Osteocyte (in vitro differentiated cells): Measurements from ENCODE around the gene SNCB. TPM values are rescaled to one million over a fixed set of nuclear protein-coding genes. Genes with fewer than 3 reads are reported as not detected.

ENCODE experiments used
- DNase-seq: peaks from one replicate; pipeline ENCODE4 v3.0.0; 2021; ENCODE audit warnings: mixed read lengths; ENCODE audit not compliant: unreplicated experiment; ENCODE audit errors: extremely low spot score
- H3K27ac Mint-ChIP-seq: one replicate; pipeline ENCODE4 v1.8.0; 2021; ENCODE audit warnings: mild to moderate bottlenecking, mixed read lengths; ENCODE audit not compliant: unreplicated experiment
- H3K27me3 Mint-ChIP-seq: one replicate; pipeline ENCODE4 v1.8.0; 2021; ENCODE audit warnings: mixed read lengths; ENCODE audit not compliant: unreplicated experiment
- H3K36me3 Mint-ChIP-seq: one replicate; pipeline ENCODE4 v1.8.0; 2021; ENCODE audit warnings: mixed read lengths; ENCODE audit not compliant: unreplicated experiment
- H3K4me1 Mint-ChIP-seq: one replicate; pipeline ENCODE4 v1.8.0; 2021; ENCODE audit warnings: mixed read lengths; ENCODE audit not compliant: unreplicated experiment
- H3K4me3 Mint-ChIP-seq: one replicate; pipeline ENCODE4 v1.8.0; 2021; ENCODE audit warnings: mild to moderate bottlenecking, moderate library complexity, mixed read lengths; ENCODE audit not compliant: unreplicated experiment
- H3K9me3 Mint-ChIP-seq: one replicate; pipeline ENCODE4 v1.8.0; 2021; ENCODE audit warnings: mixed read lengths; ENCODE audit not compliant: unreplicated experiment
- total RNA-seq: library from RNA; stranded (reverse); gene quantifications from 2 replicates; pipeline ENCODE4 v1.2.1, GENCODE V29; 2021
- TF ChIP-seq, protein P1 (sequence below): fragments of 200-600 bp; sonication (generic); IDR thresholded peaks from 2 replicates; pipeline ENCODE4 v1.5.0; 2021; ENCODE audit warnings: antibody characterized with exemption, mild to moderate bottlenecking, moderate library complexity

Gene SNCB
- total RNA-seq, 1 donor from 2014 or later = not detected

DNA sequence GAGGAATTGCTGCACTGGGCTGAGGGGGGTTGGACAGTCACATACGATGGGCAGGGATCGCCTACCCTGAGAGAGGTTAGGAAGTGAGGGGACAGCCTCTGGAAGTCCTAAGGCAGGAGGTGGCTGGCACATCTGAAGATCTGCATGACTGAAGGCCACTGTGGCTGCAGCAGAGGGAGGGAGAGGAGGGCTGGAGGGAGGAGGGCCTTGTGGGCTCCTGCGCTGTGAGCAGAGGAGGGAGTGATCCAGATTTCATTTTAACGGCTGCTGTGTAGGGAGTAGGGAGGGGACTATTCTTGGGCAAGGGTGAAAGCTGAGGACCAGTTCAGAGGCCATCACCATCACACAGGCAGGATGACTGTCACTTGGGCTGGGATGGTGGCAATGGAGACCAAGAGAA is 7.2 kb upstream of the SNCB start:
- no peaks in the 10 kb centered on the region for H3K4me1 Mint-ChIP-seq
- H3K9me3 Mint-ChIP-seq = no peaks in the 10 kb centered on the region
- DNase-seq = no peak
- TF ChIP-seq, protein P1, sequence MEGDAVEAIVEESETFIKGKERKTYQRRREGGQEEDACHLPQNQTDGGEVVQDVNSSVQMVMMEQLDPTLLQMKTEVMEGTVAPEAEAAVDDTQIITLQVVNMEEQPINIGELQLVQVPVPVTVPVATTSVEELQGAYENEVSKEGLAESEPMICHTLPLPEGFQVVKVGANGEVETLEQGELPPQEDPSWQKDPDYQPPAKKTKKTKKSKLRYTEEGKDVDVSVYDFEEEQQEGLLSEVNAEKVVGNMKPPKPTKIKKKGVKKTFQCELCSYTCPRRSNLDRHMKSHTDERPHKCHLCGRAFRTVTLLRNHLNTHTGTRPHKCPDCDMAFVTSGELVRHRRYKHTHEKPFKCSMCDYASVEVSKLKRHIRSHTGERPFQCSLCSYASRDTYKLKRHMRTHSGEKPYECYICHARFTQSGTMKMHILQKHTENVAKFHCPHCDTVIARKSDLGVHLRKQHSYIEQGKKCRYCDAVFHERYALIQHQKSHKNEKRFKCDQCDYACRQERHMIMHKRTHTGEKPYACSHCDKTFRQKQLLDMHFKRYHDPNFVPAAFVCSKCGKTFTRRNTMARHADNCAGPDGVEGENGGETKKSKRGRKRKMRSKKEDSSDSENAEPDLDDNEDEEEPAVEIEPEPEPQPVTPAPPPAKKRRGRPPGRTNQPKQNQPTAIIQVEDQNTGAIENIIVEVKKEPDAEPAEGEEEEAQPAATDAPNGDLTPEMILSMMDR = no peak
- H3K27ac Mint-ChIP-seq = no peak overlapping the region
- H3K4me3 Mint-ChIP-seq = no peak overlapping the region
- H3K36me3 Mint-ChIP-seq = peaks cover 2% of the 10 kb centered on the region
- H3K27me3 Mint-ChIP-seq = peaks cover 51% of the 10 kb centered on the region

- no peak overlapping the region for H3K4me3 Mint-ChIP-seq
- H3K9me3 Mint-ChIP-seq = no peaks in the 10 kb centered on the region
- no peaks in the 10 kb centered on the region for H3K4me1 Mint-ChIP-seq
- peaks cover 59% of the 10 kb centered on the region for H3K27me3 Mint-ChIP-seq
- TF ChIP-seq, protein P1 = no peak
- peaks cover 2% of the 10 kb centered on the region for H3K36me3 Mint-ChIP-seq
- DNase-seq = no peak
- H3K27ac Mint-ChIP-seq = no peak overlapping the region
Observed at GRCh38 chr5:176636426-176636825, 6.1 kb upstream of the SNCB start.

GRCh38 chr5:176633598-176633997 is 3.3 kb upstream of the SNCB start:
- Mint-ChIP-seq H3K27me3 (peaks cover 76% of the 10 kb centered on the region), H3K4me1 (peaks cover 11% of the 10 kb centered on the region), H3K9me3 (no peaks in the 10 kb centered on the region), H3K27ac (no peak overlapping the region), H3K36me3 (peaks cover 2% of the 10 kb centered on the region), H3K4me3 (no peak overlapping the region)
- TF ChIP-seq, protein P1 = no peak
- DNase-seq = no peak

- no peak overlapping the region for H3K4me3 Mint-ChIP-seq
- no peak for DNase-seq
- H3K27ac Mint-ChIP-seq = no peak overlapping the region
- peaks cover 11% of the 10 kb centered on the region for H3K4me1 Mint-ChIP-seq
- H3K27me3 Mint-ChIP-seq = peaks cover 79% of the 10 kb centered on the region
- TF ChIP-seq, protein P1 = no peak
- no peaks in the 10 kb centered on the region for H3K9me3 Mint-ChIP-seq
- H3K36me3 Mint-ChIP-seq = peaks cover 2% of the 10 kb centered on the region
Observed at GRCh38 chr5:176632745-176633144, 2.4 kb upstream of the SNCB start.

DNA sequence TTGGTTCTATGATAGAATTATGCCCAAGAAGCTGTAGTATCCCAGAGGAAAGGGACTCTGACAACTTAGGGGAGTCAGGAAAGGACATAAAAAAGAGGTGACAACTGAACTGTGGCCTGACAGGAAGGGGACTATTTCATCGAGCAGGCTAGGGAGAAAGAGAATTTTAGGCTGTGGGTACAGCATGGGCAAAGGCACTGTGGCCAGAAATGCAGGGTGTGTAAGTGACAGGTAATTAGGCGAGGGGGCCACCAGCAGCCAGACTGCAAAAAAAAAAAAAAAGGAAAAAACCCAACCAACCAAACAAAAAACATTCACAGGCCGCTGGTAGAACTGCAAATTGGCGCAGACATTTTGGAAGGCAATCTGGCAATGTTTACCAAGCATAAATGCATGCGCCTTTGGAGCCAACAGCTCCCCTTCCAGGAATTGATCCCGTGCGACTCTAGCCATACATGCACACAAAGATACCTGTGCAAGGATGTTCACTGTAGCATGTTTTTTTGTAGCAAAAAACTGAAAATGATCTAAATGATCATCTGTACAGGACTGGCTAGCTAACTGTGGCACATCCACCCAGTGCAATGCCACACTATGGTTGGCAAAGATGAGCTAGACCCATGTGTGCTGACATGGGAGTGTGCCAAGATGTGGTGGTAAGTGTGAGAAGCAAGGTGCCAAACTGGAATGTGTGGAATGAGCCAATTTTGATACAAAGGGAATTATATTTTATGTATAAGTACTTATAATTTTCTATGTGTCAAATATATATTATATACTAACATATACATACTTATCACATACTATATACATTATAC is 1.3 kb upstream of the SNCB start:
- Mint-ChIP-seq H3K36me3 (peaks cover 2% of the 10 kb centered on the region), H3K9me3 (no peaks in the 10 kb centered on the region), H3K4me1 (peaks cover 11% of the 10 kb centered on the region), H3K27me3 (peaks cover 77% of the 10 kb centered on the region), H3K27ac (no peak overlapping the region), H3K4me3 (no peak overlapping the region)
- TF ChIP-seq, protein P1 = no peak
- DNase-seq = no peak
